ENCODE results near the gene OR9A4.
"Not testable (repeated sequence)": the region's sequence is repeated elsewhere in the genome, so short reads cannot be mapped to it uniquely, and the experiment has no call there.

Gene OR9A4, protein sequence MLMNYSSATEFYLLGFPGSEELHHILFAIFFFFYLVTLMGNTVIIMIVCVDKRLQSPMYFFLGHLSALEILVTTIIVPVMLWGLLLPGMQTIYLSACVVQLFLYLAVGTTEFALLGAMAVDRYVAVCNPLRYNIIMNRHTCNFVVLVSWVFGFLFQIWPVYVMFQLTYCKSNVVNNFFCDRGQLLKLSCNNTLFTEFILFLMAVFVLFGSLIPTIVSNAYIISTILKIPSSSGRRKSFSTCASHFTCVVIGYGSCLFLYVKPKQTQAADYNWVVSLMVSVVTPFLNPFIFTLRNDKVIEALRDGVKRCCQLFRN

DNA sequence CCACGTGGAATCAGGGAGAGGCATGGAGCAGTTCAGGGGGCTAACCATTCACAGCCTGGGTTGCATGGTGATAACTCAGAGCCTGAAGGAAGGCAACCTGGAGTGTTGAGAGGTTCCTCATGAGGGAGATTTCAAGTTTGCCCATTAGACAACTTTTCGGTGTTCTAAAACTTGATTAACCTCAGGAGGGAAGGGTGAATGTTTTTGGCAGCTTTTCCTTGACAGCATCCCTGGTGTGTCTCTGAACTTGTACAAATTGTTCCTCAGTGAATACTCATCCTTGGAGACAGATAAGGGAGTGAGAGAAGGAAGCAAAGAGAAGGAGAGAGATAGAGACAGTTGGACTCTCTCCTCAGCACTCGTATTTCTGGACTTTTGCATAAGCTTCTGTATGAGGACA, at the start of gene OR9A4:
OR9A4 (plus strand) TSS at position 301 of the 400 bp plus-strand sequence. CDS start 2,477 bp downstream, outside the sequence.
- DNase-seq = no peak

DNA sequence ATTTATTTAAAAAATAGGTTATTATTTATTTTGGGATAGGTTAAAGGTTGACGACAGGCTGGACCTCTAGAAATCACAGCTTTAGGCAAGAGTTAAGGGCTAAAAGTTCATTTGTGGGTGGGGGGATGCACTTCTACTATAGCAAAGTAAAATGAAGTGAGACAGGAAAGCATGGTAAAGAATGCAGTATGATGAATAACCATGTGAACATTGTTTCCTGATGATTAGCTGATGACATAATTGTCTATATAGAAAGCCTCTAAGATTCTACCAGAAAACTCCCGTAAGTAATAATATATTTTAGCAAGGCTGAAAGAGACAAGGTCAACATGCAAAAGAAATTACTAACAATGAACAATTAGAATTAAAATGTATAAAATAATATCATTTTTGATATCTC, 49.2 kb upstream of the OR9A4 start:
- no peak for DNase-seq

DNA sequence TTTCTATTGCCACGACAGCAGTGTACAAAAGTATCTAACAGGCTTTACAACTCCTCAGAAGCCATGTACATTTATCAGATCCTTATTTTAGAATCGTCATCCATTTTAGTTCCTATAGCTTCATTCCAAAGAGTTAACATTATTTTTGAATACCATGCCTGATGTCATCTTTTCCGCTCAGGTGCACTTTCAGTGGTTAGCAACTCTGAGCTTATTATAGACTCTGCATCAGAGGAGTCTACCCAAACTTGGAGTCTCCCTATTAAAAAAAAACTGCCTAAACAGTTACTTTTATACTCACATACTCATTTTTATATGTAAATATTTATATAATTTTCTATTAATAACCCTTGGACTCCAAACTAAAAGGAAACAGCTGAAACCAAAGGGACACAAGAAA, 43.3 kb upstream of the OR9A4 start:
- DNase-seq = no peak

DNA sequence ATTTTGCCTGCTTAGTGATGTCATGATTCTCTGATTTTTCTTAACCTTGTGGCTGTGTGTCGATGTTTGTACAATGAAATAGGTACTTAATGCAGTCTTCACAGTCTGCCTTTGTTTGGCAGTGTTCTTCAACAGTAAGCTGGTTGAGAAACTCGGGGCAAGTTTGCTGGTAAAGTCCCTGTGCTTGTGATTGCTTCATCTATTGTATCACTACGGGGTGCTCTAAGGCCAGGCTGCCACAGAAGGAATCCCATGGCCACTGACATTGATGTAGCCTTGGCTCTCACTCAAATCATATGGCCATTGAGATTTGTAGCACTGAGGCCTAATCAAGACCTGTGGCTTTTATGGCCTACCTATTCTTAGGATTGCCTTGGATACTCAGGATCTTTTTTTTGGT, 41.4 kb upstream of the OR9A4 start:
- DNase-seq = no peak

DNA sequence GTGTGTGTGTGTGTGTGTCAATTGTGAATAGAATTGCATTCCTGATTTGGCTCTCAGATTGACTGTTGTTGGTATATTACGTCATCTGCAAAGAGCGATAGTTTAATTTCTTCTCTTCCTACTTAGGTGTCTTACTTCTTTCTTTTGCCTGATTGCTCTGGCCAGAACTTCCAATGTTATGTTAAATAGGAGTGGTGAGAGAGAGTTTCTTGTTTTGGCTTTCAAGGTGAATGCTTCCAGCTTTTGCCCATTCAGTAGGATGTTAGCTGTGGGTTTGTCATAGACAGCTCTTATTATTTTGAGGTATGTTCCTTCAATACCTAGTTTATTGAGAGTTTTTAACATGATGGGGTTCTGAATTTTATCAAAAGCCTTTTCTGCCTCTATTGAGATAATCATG, 40.7 kb upstream of the OR9A4 start:
- DNase-seq = no peak

DNA sequence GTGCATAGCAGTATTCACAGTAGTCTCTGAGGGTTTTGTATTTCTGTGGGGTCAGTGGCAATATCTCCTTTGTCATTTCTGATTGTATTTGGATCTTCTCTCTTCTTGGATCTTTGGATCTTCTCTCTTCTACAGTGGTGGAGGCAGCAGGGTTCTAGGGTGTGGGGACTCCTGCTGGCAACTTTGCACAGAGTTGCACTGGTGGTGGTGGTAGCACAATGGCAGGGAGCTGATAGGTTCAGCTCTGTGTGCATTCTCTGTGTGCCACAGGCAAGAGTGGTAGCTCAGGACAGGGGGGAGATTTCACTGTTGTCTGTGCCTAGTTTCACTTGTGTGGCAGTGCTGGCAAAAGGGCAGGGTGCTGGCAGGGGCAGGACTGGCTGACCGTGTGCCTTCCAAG, 39.8 kb upstream of the OR9A4 start:
- no peak for DNase-seq

DNA sequence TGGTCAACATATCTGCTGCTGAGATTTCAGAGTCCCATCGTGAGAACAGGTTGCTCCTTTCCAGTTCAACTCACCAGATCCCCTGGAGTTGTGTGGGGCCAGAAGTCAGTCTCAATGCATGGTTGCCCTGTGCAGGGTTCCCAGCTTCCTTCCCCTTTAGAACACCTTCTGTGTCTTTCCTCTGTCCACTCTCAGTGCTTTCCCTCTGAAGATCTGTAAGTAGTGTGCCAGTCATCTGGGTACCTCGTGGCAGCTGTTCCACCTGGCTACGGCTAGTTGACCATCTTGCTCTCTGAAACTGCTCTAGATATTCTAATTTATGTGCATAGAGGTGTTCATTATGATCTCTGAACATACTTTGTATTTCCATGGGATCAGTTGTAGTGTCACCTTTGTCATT, 38.8 kb upstream of the OR9A4 start:
- DNase-seq = no peak

DNA sequence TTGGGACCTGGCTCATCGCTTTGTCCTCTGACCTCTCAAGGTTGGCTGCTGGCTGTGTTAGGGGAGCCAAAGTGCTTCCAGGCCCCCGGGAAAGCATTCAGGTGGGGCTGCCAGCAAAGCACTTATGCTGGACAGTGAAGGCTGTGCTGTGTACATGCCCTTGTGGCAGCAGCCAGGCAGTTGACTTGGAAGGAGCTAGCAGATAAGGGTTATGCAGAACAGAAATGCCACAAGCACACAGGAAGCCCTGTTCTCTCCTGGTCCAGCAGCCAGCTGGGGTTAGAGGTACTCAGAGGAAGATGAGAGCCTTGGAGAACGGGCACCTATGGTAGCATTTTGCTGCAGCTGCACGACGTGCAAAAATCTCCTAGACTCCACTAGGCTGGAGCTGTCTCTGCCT, 35.2 kb upstream of the OR9A4 start:
- no peak for DNase-seq

DNA sequence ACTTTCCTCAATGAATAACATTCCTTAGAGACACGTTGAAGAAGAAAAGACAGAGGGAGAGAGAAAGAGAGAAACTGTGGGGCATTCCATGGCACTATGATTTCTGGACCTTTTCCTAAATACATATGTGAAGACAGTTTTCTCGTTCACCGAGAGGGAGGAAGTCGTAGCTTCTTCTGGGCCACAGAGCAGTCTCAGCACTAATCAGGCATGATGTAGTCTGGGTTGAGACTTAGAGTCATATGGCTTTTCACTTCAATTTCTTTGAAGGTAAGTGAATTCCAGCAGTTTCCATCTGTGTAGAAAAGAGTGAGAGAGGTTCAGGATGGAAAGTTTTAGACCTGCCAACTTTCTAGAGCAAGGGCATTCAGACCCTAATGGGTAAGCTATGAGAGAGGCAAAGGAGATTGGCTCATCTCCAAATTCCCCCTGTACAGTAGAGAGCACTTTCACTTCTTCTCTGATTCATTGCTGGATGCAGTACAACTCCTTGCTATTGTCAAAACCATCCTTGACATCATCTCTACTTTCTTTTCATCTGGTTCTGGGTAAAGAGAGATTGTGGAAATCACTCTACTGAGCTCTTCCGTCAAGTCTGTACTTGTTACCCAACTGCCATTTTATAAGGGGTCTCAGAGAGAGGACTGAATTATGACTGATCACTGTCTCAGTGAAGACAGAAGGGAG, 31.5 kb upstream of the OR9A4 start:
- DNase-seq = no peak

DNA sequence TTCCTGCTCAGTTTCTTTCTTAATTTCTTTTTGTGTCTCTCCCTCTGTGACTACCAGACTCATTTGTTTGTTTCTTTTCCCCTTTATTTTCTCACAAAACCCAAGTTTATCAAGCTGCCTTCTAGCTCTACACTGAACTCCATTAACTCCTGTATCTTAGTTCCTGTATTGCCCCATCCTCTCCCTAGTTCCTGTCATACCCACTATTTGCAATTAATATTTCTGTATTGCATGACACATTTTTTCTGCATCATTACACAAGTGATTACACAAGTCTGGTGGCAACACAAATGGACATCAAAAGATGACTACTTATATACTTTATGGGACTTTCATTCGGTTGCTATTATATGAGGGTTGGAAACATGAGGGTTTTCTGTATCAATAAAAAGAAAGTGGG, 26.9 kb upstream of the OR9A4 start:
- no peak for DNase-seq

DNA sequence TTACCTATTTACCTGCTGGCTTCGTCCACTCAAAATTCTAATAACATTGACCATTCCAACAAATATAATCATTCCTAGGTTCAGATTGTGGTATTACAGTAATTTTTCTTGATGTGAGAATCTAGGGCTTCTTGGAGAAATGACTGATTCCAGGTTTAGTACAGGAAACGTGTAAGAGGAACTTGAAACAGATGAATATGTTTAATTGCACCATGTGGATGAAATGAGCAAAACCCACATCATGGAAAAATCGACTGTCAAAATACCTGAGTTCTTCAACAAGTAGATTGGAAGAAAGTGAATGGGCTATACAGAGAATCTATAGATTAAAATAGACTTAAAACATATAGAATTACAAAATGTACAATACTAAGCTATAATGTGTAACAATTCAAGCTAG, 24.9 kb upstream of the OR9A4 start:
- no peak for DNase-seq

DNA sequence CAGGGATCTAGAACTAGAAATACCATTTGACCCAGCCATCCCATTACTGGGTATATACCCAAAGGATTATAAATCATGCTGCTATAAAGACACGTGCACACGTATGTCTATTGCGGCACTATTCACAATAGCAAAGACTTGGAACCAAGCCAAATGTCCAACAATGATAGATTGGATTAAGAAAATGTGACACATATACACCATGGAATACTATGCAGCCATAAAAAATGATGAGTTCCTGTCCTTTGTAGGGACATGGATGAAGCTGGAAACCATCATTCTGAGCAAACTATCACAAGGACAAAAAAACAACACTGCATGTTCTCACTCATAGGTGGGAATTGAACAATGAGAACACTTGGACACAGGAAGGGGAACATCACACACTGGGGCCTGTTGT, 16.8 kb upstream of the OR9A4 start:
- DNase-seq = not testable (repeated sequence)

DNA sequence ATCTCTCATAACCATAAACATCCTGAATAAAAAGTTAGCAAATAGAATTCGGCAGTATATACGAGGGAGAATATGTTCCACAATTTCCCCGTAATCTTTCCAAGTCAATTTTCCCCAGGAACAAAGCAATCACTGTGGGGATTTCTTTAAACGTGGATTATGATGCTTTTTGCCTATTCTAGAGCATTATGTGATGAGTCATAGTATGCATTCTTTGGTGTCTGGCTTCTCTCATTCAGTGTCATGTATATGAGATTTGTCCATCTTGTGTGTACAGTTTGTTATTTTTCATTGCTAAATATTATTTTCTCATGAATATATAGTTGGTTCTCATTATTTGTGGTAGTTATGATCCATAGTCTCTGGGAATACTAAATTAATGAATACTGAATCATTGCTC, 9.9 kb upstream of the OR9A4 start:
- DNase-seq = no peak

DNA sequence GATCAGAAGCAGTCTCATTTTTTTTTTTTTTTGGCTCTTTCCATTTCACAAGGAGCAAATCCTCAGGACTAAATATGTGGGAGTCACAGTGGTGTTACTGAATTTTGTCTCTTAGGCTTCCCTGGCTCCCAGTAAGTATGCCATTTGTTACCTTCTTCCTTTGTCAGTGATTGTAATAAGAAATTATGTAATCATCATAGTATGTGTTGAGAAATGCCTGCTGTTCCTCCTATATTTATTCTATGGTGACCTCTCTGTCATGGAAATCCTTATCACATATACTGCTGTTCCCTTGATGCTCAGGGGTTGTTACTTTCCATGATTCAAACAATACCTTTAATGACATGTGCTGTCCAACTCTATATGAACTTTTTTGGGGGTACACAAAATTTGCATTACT, 4.8 kb upstream of the OR9A4 start:
- no peak for DNase-seq

DNA sequence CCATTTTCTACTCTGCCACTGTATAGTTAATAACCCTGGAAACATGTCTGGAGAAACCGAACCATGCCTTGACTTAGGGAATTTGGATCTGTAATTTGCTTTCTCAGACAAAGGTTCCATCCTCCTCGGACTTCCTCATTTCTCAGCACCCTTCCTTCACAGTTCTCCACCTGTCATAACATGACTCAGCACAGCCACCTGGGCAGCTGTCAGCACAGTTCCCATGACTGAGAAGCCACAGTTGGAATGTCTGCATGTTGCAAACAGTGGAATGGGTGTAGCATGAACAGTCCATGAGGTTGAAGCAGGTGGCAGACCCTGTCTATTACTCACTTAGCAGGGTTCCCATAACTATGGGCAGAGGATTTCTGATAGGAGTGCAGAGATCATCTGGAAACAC, 634 bp upstream of the OR9A4 start:
- no peak for DNase-seq

DNA sequence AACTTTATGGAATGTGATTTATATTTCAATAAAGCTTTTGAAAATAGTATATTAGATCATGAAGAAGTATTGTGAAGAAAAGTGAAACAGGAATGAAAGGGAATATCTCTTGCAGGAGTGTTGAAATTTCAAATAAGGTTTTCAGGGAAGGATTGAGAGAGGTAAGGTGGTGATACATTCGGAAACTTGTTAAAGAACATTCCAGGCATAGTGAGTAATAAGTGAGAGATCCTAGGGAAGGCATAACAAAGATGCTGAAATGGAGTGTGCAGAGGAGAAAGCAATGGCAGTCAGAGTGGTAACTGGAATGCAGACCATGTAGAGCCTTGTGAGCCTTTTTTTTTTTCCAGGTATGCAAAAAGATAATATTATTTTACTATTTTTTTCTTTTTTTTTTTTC, 4.1 kb downstream of the OR9A4 start:
- DNase-seq = no peak

DNA sequence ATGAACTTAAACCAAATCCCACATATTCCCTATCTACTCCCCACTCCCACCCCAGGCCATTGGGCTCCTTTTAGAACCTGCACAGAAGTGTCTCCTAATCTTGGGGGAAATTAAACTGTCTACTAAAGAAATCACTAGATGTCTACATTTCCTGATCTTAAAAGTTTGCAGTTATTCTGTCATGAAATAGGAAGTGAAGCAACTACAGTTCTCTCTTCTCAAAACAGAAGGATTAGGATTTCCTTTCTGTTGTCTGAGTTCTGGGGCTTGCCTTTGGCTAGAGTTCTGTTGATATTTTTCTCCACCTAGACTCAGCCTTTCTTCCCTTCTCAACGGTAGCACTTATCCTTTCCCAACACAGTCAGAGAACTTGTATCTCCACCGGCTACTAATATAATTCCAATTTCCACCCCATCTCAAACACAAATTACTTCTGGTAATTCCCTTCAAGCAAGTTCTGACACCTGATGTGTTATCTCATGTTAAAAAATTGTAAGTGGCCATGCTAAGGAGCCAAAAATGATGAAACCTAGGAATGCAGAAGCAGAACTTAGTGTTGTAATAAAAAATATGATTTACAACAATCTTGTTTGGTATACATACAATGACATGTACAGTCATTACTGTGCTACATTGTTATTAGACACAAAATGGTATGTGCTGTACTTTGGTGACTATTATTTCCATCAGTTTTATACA, 12.1 kb downstream of the OR9A4 start:
- DNase-seq = no peak

DNA sequence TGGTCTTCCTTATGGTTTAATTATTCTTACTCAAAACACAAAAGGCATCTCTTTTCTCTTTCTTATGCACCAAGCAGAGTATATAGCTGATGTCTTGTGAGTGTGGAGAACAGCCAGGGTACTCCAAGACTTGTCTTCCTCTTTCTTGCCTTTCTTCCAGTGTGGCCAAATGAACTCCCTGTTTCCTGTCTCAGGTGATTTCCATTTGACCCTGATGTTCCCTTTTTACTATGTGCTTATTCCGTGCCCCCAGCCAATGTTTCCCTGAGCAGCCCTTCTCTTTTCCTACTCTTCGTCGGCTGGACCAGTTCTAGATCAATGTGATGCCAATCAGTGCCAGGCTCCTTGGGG, 12.6 kb downstream of the OR9A4 start:
- DNase-seq = no peak

DNA sequence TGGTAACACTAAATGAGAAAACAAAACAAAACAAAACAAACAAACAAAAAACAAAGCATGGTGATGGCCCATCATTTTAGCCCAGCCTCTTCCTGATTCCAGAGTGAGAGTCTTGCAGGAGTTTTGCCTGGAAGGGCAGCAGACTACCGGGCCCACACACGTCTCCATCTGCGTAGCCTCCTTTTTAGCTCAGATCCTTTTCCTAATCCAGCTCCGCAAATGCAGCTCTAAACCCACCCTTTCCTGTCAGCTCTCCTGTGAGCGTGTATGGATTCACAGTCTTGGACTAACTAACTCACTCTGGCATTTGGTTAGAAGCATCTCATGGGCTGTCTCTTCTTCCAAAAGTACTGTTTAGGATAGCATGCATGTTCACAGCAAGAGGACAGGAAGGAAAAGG, 14.0 kb downstream of the OR9A4 start:
- no peak for DNase-seq

DNA sequence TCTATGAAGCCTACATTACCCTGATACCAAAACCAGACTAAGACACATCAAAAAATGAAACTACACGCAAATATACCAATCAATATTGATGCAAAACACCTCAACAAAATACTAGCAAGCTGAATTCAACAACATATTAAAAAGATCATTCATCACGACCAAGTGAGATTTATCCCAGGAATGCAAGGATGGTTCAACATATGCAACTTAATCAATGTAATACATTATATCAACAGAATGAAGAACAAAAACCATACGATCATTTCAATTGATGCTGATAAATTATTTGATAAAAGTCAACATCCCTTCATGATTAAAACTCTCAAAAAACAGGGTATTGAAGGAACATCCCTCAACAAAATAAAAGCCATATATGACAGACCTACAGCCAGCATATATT, 24.9 kb downstream of the OR9A4 start:
- no peak for DNase-seq

DNA sequence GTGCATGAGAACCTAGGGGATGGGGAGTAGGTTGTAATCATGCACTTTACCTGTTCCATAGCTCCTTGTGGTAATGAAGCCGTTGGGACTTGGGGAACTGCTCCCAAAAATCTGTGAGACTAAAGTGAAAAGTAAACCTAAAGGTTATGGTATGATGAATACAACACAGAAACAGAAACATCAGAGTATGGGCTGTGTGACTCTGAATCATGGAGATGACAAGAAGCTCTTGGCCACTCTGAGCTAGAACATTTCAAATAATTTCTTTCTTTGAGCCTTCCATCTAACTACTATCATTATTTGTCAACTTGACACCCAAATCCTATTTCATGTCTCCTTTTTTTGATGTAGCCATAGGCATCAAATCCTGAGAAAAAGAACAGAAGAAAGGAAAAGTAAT, 27.6 kb downstream of the OR9A4 start:
- DNase-seq = no peak

DNA sequence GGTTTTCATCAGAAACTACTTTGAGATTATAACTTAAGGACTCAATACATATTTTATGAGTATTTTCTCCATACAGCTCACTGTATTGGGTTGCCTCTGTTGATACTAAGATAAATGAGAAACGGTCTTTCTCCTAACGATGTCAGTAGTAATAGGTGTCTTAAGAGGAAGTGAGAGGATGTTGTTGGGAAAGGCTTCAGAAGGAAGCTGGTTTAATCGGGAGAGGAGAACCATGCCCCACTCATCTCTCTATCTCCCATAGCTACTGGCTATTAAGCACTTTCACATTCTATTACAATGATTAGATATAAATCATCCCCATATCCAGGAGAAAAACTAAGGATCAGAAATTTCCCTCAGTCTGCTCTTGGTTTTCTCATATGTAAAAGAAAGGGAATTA, 28.6 kb downstream of the OR9A4 start:
- DNase-seq = no peak

DNA sequence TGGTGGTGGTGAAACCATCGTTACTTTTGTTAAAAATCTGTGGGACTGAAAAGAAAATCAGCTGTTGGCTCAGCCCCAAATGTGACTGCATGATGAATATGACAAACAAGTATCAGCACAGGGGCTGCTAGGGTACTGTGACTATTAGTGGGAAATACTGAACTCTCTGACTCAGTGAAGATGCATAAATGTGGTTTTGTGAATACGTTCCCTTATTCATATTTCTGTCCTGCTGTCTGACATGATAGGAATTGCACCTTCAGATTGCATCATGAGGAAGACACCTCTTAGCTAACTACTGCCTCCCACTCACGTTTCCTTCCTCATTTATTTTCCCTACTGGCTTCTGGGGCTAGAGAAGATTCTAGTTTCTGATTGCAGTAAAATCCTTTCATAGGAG, 29.2 kb downstream of the OR9A4 start:
- no peak for DNase-seq

DNA sequence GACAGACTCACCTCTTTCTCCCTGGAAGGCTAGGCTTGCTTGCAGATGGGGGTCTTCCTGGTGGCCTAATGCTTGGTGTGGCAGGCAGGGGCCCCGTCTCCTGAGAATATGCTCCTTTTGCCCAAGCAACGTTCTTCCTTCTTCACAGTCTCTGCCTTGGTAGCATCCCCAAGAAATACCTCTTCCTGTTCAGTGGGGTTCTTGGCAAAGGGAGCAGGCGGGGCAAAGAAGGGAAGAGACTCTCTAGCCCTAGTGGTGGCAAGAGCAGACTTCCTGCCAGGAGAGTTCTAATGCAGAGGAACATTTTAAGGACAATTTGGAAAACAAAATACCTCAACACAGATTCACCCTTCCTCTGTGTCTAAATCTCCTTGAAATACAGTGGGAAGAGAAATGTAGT, 30.6 kb downstream of the OR9A4 start, which contains the start of gene CLEC5A:
CLEC5A (minus strand) TSS at position 179 of the 400 bp plus-strand sequence. CDS start 682 bp downstream, outside the sequence.
- DNase-seq = no peak

Data from right hindlimb (tissue), 1 donor.